Brain pericyte (primary cell): ENCODE data around the gene TTYH3.
"Not testable (repeated sequence)": the region's sequence is repeated elsewhere in the genome, so short reads cannot be mapped to it uniquely, and the experiment has no call there.

ENCODE experiments used
- DNase-seq: peaks from one replicate; pipeline ENCODE4 v3.0.0-alpha.2; 2012; ENCODE audit warnings: low read depth, low spot score

The TTYH3 gene, protein sequence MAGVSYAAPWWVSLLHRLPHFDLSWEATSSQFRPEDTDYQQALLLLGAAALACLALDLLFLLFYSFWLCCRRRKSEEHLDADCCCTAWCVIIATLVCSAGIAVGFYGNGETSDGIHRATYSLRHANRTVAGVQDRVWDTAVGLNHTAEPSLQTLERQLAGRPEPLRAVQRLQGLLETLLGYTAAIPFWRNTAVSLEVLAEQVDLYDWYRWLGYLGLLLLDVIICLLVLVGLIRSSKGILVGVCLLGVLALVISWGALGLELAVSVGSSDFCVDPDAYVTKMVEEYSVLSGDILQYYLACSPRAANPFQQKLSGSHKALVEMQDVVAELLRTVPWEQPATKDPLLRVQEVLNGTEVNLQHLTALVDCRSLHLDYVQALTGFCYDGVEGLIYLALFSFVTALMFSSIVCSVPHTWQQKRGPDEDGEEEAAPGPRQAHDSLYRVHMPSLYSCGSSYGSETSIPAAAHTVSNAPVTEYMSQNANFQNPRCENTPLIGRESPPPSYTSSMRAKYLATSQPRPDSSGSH

DNA sequence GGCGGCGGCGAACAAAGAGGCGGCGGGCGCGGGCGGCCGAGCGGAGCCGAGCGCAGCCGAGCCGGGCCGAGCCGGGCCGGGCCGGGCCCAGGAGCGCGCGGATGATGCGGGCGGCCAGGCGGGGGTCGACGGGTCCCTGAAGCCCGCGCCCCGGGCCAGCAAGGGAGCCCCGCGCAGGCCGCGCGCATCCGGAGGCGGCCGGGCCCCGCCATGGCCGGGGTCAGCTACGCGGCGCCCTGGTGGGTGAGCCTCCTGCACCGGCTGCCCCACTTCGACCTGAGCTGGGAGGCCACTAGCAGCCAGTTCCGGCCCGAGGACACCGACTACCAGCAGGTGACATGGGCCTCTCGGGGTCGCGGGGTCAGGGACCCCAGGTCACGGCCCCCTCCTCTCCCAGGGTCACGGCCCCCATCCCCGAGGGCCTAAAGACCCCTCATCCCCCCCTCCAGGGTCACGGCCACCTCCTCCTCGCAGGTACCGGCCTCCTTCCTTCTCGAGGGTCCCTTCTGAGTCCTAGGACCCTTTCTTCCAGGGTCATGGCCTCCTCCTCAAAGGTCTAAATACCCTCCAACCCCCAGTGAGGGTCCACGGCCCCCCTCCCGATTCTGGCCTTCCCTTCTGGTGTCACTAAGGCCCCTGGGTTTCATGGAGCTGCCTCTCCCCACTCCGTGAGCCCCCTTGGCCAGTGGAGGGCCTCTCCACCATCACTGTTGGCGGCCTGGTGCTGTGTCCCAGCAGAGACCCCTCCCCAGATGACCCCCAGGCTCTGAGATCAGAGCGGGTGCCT, at the start of gene TTYH3:
TSS of gene TTYH3 (plus strand) at position 41 of the 787 bp plus-strand sequence. CDS start at position 211, 170 bp downstream.
- no peak for DNase-seq

DNA sequence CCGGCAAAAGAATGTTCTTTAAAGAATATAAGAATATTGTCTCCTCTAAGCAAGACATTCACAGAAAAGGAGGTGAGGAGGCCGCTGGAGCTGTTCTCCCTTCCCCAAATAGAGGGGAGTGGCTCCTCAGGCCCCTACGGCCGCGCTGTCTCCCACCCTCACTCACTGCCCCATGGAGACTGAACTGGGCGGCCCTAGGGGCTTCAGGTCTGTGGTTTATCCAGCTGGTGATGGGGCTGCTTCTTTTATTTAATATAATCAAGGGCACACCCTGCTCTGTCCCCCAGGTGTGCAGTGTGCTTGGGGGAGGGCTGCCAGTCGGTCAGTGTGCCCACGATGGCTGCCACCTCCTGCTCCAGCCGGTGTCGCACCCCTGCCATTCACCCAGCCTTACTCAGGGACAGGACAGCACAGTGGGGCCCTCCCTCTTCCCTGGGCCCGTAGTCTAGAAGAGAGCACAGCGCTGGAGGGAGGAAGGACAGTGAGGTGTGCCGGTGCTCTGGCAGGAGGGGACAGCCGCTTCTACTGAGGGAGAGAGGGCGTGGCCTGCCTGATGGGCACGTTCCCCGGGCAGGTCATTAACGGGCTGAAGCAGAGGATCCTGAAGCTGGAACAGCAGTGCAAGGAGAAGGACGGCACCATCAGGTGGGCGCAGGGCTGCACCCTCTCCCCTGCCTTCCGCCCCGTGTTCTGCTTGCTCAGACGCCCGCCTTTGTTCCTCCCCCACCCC, 49.6 kb upstream of the TTYH3 start:
- DNase-seq: no peak

DNA sequence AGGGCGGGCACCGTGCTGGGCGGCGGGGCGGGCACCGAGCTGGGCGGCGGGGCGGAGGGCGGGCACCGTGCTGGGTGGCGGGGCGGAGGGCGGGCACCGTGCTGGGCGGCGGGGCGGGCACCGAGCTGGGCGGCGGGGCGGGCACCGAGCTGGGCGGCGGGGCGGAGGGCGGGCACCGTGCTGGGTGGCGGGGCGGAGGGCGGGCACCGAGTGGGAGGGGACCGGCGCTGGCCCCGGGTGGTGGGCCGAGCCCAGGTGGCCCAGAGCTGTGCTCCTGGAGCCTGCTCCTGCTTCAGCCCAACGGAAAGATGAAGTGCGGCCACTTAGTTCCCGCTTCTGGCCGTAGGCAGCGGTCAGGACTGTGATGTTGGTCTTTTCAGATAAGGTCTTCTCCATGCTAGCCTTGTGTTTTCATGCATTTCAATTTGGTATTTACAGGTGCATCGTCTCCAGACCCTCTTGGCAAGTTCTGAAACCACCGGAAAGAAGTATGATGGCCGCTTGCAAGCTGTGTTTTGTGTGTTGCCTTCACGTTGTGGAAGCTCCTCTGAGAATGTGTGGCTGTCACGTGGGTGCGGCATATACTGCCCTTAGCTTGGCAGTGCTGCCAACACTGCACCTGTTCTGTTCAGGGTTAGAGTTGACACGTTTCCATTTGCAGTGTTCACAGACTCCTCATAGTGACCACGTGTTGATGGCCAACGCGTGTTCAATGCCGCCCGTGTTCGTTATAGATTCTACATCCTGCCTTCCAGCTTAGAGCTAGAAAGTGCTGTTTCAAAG, 47.8 kb upstream of the TTYH3 start:
- DNase-seq: no peak

DNA sequence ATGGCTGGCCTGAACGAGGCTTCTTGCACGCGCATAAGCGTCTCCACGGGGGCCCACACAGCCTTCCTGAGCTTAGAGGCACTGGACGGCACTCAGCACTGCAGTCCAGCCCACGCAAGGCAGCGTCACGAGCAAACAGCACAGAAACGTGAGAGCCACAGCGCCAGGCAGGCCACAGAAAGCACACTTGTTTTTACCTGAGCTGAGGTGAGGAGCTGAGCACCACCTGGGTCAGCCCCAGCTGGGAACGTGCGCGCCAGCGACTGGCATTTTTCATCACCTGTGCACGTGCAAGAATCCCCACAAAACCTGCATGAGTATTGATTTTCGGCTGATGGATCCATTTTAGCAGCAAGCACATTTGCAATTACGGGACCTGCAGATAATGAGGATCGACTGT, 46.3 kb upstream of the TTYH3 start:
- no peak for DNase-seq

DNA sequence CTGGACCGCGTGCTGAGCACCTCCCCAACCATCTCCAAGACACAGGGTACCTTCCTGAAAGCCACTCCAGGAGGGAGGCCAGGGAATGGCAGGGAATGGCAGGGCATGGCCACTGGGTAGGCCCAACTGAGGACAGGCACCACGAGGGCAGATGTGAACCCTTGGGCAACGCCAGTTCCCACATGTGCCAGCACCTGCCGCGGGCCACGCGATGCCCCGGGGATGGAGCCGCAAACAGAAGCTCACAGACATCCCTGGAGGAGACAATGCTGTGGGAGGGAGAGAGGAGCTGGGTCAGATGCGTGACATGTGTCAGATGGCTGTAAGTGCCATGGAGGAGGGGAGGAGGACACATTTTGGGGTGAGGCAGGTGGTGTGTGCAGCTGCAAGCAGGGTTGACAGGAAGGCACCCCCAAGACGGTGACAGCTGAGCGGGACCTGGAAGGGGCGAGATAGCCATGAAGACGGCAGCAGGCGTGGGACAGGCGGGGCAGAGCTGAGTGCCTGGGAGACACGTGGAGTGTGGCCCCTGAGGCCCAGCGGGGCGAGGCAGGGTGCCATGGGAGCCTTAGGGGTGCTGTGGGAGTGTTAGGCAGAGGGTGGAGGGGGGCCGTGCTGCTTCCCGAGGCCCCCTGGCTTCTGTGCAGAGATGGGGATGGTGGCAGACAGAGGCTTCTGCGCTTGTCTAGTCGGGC, 45.3 kb upstream of the TTYH3 start:
- DNase-seq: no peak

DNA sequence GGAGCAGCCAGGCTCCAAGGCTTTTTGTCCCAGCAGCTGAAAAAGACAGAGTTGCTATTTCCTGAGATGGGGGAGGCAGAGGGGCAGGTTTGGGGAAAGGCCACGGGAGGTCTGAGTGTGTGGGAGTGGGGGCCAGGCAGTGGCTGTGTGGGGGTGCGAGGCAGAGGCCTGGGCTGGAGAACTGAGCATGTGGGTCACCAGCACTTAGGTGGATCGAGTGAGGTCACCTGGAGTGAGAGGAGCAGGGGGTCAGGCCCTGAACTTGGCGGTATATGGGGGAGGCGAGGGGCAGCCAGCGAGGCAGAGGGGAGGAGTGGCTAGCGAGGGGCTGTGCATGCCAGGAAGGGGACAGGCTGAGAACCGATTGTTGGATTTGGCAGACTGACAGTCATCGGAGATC, 44.7 kb upstream of the TTYH3 start:
- DNase-seq: no peak

DNA sequence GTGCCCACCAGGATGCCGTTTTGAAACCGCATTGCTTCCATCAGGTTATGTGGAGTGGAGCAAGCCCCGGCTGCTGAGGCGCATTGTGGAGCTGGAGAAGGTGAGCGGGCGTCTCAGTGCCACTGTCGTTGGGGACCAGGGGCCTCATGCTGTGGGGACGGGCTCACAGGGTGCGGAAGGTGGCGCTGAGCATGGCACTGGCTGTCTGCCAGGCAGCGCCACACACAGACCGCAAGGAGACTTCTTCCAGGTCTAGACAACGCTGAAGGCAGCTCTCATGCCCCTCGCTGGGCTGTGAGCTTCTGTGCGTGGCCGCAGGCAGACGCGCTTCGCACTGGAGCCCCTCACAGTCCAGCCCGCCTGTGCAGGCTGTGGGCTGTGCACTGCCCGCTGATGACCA, 44.0 kb upstream of the TTYH3 start:
- no peak for DNase-seq

DNA sequence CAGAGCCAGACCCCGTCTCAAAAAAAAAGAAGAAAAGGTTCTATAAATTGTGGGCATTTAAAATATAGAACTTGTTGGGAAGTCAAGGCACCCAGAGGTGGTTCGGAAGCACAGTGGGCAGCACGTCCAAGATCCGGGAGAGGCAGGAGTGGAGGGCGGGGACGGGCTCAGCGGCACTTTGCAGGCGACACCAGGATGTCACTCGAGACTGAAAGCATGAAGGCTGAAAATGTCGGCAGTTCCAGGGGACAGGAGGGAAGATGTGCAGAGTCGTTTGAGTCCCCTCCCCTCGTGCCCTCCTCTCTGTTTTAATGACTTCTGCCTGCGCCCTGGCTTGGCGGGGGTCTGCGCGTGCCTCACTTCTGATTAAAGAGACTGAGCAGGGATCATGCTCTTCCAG, 42.4 kb upstream of the TTYH3 start:
- no peak for DNase-seq

DNA sequence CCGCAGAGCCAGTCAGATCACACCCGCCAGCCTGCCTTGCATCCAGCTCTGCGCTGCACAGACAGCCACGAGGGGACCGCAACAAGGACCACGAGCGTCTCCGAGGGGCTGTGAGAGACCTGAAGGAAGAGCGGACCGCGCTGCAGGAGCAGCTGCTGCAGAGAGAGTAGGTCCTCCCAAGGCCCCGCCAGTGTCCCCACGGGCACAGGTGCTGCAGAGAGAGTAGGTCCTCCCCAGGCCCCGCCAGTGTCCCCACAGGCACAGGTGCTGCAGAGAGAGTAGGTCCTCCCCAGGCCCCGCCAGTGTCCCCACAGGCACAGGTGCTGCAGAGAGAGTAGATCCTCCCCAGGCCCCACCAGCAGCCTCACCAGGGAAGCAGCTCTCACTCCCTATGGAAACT, 41.8 kb upstream of the TTYH3 start:
- not testable (repeated sequence) for DNase-seq

DNA sequence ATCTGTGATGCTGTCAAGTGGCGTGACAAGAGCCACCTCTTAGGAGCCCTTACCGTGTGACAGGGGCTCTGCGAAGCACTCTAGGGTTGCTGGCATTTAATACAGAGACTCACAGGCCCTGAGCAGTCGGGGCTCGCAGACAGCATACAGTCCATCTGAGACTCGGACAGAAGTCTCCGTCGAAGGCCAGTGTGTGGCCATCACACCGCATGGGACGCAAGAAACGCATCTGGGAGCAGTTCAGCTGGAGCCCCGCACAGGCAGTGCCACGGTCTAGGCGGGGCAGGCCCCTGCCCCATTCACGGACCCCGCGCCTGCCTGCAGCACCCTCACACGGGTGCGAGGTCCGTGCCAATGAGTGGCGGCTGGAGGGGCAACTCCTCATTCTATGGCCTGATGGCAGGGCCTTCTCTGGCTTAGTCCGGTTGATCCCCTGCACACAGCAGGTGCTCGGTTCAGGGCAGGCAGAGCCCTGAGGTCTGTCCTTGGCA, 39.4 kb upstream of the TTYH3 start:
- DNase-seq: no peak

DNA sequence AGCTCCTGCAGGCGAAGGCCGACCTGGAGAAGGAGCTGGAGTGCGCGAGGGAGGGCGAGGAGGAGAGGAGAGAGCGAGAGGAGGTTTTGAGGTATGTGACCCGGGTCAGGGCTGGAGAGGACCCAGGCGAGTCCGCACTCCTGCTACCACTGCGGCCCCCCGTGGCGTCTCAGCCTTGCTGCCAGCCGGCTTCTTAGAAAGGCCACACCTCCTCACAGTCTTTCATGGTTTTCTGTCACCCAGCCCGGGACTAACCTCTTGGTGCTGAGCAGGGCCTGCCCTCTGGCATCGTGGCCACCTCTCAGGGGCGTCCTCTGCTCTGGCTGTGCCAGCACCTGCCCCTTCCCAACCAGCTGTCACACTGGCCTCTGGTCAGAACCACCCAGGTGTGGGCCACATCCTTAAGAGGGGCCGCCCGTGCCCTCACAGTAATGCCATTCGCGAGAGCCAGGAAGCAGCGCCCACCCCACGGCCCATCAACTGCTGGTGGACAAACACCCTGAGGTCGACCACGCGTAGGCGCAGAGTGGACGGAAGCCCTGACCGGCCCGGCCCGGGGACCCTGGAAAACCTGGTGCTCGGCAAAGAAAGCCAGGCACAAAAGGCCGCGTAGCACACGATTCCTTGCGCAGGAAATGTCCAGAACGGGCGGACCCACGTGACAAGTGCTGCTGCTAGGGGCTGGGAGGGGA, 38.6 kb upstream of the TTYH3 start:
- DNase-seq: no peak

DNA sequence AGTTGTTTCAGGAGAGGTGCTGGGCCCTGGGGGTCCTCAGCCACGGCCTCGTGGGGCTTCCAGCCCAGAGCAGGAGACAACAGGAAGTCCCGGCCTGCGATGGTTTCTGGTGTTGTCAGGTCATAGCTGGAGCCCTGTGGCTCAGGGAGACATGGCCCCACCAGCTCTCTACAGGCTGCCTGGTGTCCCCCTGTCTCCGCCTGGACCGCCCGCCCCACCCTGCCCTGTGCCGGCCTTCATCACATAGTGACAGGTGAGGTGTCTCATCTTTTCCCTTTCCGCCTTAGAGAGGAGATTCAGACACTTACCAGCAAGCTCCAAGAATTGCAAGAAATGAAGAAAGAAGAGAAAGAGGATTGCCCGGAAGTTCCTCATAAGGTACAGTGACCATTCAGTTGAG, 37.2 kb upstream of the TTYH3 start:
- DNase-seq: no peak

DNA sequence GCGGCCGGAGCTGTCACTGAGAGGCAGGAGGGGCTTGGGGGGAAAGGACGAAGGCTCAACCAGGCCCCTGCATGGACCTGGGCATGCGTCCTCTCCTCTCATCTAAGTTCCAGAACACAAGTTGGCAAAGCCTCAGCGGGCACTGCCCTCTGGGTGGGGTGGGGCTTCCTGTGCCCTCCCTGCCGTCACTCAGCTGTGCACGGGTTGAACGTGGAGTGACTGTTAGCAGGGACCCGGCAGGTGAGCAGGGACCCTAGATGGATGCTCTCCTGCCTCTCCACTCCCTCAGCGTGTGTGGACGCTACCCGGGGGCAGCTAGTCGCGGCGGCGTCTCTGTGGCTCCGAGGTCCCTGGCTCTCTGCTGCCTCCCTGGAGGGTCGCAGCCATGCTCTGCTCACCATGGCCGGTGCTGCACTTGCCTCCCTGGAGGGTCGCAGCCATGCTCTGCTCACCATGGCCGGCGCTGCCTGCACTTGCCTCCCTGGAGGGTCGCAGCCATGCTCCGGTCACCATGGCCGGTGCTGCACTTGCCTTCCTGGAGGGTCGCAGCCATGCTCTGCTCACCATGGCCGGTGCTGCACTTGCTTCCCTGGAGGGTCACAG, 36.4 kb upstream of the TTYH3 start:
- no peak for DNase-seq

DNA sequence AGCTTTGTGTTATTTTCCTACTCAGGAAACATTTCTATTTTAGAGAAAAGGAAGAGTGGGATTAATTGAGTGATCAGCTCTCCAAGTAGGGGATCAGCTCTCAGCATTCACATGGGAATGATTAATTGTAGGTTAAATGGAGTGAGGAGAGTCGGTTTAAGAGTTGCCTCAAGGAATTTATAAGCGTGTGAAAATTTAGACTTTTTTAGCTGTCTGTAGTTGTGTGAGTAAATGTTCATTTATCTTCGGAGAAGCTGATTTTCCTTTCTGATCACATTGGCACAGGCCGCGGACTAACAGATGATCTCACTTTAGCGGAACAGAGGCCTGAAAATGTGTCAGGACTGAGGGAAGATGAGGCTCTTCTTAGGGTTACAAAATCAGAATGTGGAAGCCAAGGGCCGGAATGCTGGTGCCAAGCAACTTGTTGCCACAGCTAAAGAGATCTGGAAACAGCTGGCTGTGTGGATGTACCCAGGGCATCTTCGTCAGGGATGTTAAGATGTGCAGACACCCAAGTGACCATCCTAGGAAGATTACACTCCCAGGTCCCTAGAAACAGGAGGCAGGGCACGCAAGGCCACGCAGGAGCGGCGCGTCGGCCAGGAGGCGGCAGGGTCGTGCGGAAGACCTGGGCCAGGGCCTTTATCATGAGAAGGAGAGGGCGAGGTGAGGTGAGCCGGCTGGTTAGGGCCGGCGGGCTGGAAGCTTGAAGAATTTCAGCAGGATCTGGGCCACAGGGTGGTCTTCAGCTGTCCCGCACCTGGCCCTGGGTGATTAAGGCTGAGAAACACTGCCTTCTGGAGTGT, 35.1 kb upstream of the TTYH3 start:
- DNase-seq: no peak

DNA sequence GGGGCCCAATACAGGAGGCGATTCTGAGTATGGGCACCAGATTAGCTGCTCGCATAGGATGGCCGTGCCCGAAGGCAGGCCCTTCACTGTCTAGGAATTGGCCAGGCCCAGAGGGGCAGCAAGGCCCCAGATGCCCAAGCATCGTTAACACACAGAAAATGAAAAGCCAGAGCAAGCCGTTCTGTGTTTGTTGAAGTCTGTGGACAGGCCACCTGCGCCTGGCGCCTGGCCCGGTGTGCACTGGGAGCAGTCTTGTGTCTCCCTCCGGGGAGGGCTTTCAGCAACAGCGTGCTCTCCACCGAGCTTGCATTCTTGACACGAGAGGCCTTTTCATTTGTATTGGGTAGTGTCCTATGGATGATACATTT, 34.5 kb upstream of the TTYH3 start:
- DNase-seq: no peak

DNA sequence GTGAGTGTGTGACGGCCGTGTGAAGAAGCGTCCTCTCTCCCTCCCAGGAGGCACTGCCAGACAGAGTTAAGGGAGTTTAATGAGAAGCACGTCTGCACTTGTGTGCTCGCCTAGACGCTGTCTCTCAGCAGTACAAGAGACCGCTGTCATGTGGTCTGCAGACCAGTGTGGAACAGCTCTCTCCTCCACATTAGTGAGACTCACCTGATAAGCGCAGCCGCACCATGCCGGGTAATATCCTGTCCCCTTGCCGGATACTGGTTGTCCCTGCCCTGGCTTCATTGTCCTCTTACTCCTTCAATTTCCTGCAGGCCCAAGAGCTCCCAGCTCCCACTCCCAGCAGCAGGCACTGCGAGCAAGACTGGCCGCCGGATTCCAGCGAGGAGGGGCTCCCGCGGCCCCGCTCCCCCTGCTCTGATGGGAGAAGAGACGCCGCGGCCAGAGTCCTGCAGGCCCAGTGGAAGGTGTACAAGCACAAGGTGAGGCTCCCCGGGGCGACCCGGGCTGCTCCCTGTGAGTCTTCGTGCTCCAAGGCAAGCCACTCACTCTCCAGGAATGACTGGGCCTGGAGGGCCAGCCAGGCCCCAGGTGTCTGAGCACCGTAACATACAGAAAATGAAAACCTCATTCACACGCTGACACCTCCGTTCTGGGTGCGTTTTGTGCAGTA, 33.5 kb upstream of the TTYH3 start:
- DNase-seq: no peak

DNA sequence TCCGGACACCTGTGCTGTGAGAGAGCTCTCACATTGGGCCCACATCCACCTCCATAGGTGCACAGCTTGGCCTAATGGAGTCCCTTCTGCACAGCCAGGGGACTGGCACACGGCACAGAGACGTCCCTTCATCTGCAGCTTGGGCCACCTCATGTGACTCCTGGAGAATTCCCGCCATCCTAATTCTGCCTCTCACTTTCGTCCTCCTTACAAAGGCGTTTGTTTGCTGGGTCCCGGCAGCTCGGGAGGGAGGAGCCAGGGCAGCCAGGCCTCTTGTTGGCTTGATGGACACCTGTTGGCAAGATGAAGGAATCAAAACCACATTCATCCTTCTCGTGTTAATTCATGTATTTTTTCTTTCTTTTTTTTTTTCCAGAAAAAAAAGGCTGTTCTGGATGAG, 30.7 kb upstream of the TTYH3 start:
- no peak for DNase-seq

DNA sequence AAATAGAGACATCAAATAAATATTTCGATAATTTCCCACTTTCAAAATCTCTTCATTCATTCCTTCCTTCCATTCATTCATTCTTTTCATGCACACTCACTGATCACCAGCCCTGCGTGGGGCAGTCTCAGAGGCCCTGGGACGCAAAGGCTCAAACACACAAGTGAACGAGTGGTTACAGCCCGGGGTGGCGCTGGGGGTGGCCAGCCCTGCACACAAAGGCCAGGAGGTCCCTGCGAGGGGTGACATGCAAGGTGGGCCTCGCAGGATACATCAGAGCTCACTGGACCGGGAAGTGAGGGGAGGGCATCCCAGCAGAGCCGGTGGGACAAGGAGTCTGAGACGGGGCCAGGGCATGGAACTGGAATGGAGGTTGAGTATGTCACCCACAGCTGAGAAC, 29.9 kb upstream of the TTYH3 start:
- no peak for DNase-seq
